Stomach smooth muscle (tissue), 2 donors: ENCODE results near the gene RAB11B.
"Not testable (repeated sequence)": the region's sequence is repeated elsewhere in the genome, so short reads cannot be mapped to it uniquely, and the experiment has no call there.

Experiments
- H3K27ac ChIP-seq: one replicate; pipeline ENCODE4 v1.7.0; 2013; ENCODE audit warnings: mild to moderate bottlenecking, low read length, inconsistent platforms
- H3K27me3 ChIP-seq, 2 donors: one replicate each; pipeline ENCODE4 v1.7.0; 2013; ENCODE audit warnings: low read length in 2 of 2; ENCODE audit not compliant: insufficient read depth in 2 of 2, control insufficient read depth in 1 of 2
- H3K36me3 ChIP-seq, 2 donors: one replicate each; pipeline ENCODE4 v1.7.0; 2013; ENCODE audit warnings: low read length in 2 of 2; ENCODE audit not compliant: control insufficient read depth in 2 of 2, insufficient read depth in 2 of 2
- H3K4me1 ChIP-seq: one replicate; pipeline ENCODE4 v1.7.0; 2013; ENCODE audit warnings: low read length; ENCODE audit not compliant: control insufficient read depth, insufficient read depth
- H3K4me3 ChIP-seq, 2 donors: one replicate each; pipeline ENCODE4 v1.7.0; 2013; ENCODE audit warnings: low read length in 2 of 2
- H3K9ac ChIP-seq, 2 donors: one replicate each; pipeline ENCODE4 v1.7.0; 2013; ENCODE audit warnings: low read length in 2 of 2, mild to moderate bottlenecking in 1 of 2
- H3K9me3 ChIP-seq, 2 donors: one replicate each; pipeline ENCODE4 v1.7.0; 2013; ENCODE audit warnings: low read length in 2 of 2; ENCODE audit not compliant: control insufficient read depth in 2 of 2
- donor health status: healthy.
- donor health status: Pancreatic carcinoma.

Gene RAB11B

GRCh38 chr19:8371011-8371804, 19.0 kb upstream of the RAB11B start:
- Histone ChIP-seq H3K27ac (no peak overlapping the region), H3K27me3 (no peaks in the 10 kb centered on the region), H3K36me3 (peaks cover 12 to 15% of the 10 kb centered on the region in 2 donors), H3K9me3 (no peaks in the 10 kb centered on the region), H3K4me1 (peaks cover 26% of the 10 kb centered on the region), H3K9ac (no peak overlapping the region), H3K4me3 (no peak overlapping the region)

GRCh38 chr19:8373867-8374813, 16.0 kb upstream of the RAB11B start:
- peaks cover 12 to 15% of the 10 kb centered on the region in 2 donors for H3K36me3 ChIP-seq
- H3K4me3 ChIP-seq: no peak overlapping the region
- H3K27ac ChIP-seq: no peak overlapping the region

GRCh38 chr19:8375766-8376165, 14.4 kb upstream of the RAB11B start:
- H3K4me1 ChIP-seq, H3K27ac ChIP-seq, H3K9ac ChIP-seq, H3K4me3 ChIP-seq, H3K27me3 ChIP-seq, H3K9me3 ChIP-seq: not testable (repeated sequence)
- H3K36me3 ChIP-seq: peaks cover 11 to 13% of the 10 kb centered on the region in 2 donors

More at GRCh38 chr19:8373867-8374813, 16.0 kb upstream of the RAB11B start:
- Histone ChIP-seq H3K9me3 (no peaks in the 10 kb centered on the region), H3K27me3 (no peaks in the 10 kb centered on the region), H3K9ac (no peak overlapping the region), H3K4me1 (peaks cover 3% of the 10 kb centered on the region)

- H3K9ac ChIP-seq, H3K4me1 ChIP-seq, H3K27me3 ChIP-seq, H3K4me3 ChIP-seq, H3K36me3 ChIP-seq, H3K27ac ChIP-seq, H3K9me3 ChIP-seq: not testable (repeated sequence)
Observed at GRCh38 chr19:8376373-8376974, 13.7 kb upstream of the RAB11B start.

GRCh38 chr19:8377598-8377997, 12.6 kb upstream of the RAB11B start:
- Histone ChIP-seq H3K9me3 (no peaks in the 10 kb centered on the region), H3K4me3 (no peak overlapping the region), H3K9ac (no peak overlapping the region), H3K4me1 (no peaks in the 10 kb centered on the region), H3K27ac (no peak overlapping the region), H3K27me3 (no peaks in the 10 kb centered on the region), H3K36me3 (peaks cover 6% of the 10 kb centered on the region in 2 donors)

GRCh38 chr19:8379156-8379891, 10.8 kb upstream of the RAB11B start:
- H3K4me3 ChIP-seq, H3K4me1 ChIP-seq, H3K36me3 ChIP-seq, H3K27me3 ChIP-seq, H3K27ac ChIP-seq, H3K9ac ChIP-seq, H3K9me3 ChIP-seq: not testable (repeated sequence)

GRCh38 chr19:8384569-8384968, 5.6 kb upstream of the RAB11B start:
- H3K4me3 ChIP-seq, H3K4me1 ChIP-seq, H3K9ac ChIP-seq, H3K36me3 ChIP-seq, H3K9me3 ChIP-seq, H3K27me3 ChIP-seq, H3K27ac ChIP-seq: not testable (repeated sequence)

- not testable (repeated sequence) for H3K9ac ChIP-seq, H3K27me3 ChIP-seq, H3K4me1 ChIP-seq, H3K9me3 ChIP-seq, H3K4me3 ChIP-seq, H3K36me3 ChIP-seq, H3K27ac ChIP-seq
Observed at GRCh38 chr19:8385103-8385502, 5.1 kb upstream of the RAB11B start.

- not testable (repeated sequence) for H3K4me1 ChIP-seq, H3K9me3 ChIP-seq, H3K27ac ChIP-seq, H3K9ac ChIP-seq, H3K36me3 ChIP-seq, H3K4me3 ChIP-seq, H3K27me3 ChIP-seq
Observed at GRCh38 chr19:8385566-8385965, 4.6 kb upstream of the RAB11B start.

GRCh38 chr19:8386419-8386818, 3.7 kb upstream of the RAB11B start:
- H3K9me3 ChIP-seq, H3K4me1 ChIP-seq, H3K9ac ChIP-seq, H3K27me3 ChIP-seq, H3K4me3 ChIP-seq, H3K27ac ChIP-seq, H3K36me3 ChIP-seq: not testable (repeated sequence)
